HG03045 (cell line): ENCODE measurements around the gene ZCCHC17.

Experiments used
- ATAC-seq: cut with Tn5 transposase; IDR thresholded peaks from one replicate; pipeline ENCODE4 v1.9.1; 2021; ENCODE audit warnings: mild to moderate bottlenecking, moderate library complexity; ENCODE audit not compliant: unreplicated experiment

The ZCCHC17 gene

DNA sequence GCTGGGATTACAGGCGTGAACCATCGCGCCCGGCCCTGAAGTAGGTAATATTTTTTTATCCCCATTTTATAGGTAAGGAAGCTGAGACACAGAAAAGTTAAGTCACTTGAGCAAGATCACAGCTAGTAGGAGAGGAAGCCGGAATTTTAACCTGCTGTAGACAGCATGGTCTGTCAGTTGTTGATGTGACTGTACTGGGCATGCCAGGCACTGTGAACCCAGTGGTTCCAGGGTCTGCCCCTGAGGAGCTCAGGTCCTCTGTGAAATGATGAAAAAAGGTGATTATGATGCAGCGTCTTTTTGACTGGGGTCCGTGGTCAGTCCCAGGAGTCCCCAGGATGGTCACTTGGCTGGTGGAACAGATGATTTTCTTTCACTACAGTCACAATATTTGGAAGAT lies 92.8 kb downstream of the ZCCHC17 start:
- no peak for ATAC-seq

DNA sequence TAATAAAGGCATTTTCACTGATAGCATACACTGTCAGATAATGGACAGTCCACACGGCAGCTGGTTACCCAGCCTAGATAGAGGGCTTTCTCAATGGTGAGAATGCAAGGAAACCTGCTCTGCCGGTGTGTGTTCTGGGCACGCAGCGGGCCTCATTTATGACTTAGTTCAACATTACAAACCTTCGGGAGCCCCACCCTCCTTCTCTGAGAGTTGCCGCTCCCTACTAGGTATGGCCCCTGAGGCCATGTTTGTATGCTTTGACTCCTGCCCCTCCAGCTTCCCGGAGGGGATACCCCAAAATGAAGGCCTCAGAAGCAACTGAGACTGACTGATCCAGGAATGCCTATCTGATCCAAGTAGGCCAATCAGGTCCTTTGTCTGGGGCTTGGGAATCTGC lies 93.2 kb downstream of the ZCCHC17 start:
- no peak for ATAC-seq

DNA sequence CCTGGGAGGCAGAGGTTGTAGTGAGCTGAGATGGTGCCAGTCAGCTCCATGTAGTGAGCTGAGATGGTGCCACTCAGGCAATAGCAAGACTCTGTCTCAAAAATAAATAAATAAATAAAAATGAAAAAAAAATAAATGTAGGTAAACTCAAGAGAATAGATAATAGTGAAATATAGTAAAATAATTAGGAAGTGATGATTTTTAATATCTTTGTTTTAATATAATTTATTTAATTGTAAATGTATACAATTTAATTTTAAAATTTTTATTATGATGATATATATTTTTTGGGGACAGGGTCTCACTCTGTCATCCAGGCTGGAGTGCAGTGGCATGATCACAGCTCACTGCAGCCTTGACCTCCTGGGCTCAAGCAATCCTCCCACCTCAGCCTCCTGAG lies 96.6 kb downstream of the ZCCHC17 start:
- no peak for ATAC-seq

DNA sequence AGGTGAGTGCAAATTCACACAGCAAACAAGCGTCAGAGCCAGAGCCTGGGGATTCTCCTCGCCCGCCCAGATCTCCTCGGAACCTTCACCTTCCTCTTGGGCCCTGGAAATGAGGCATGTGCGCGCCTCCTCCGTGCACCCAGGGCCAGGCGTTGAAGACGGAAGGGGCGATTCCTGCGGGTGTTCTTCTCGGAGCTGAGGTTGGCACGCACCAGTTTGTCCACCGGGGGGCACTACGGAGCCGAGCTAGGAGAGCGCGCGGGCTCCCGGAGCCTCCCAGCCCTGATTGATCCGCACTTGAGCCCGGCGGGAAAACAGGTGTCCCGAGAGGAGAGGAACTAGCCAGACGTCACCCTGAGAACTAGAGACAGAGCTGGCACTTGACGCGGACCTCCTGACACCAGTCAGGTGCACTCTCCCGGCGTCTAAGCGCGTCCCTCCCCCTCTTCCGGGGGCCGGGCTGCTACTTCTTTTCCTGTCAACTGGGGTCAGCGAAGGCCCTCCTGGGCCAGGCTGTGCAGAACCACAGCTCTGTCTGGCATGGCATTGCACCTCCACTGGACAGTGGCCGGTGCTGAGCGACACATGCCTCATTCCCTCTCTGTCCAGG lies 97.9 kb downstream of the ZCCHC17 start:
- ATAC-seq: no peak

DNA sequence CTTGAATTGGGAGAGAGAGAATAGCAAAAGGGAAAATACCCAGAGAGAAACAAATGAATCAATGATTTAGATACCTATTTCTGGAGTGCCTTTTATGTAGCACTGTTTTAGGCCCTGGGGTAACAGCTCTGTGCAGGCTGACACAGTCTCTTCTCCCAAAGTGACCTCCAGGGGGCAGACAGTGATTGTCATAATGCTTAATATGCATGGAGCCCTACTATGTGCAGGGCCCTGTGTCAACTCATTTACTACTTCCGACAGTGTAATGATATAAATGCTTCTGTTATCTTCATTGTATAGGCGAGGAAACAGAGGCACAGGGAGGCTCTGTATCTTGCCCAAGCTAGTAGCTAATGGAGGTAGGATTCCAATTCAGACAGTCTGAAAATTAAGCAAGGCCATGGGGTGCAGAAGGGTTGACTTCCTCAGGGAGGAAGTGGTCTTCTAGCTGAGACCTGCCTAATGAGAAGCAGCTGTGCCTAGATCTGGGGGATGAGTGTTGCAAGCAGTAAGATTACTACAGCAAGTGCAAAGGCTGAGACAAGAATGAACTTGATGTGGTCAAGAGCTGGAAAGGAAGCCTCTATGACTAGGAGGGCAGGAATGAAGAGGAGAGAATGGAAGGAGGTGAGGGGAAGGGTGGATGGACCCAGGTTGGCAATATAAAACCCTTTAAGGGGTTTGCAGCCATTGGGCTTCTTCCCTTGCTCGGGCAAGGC lies 100.0 kb downstream of the ZCCHC17 start:
- ATAC-seq: no peak

DNA sequence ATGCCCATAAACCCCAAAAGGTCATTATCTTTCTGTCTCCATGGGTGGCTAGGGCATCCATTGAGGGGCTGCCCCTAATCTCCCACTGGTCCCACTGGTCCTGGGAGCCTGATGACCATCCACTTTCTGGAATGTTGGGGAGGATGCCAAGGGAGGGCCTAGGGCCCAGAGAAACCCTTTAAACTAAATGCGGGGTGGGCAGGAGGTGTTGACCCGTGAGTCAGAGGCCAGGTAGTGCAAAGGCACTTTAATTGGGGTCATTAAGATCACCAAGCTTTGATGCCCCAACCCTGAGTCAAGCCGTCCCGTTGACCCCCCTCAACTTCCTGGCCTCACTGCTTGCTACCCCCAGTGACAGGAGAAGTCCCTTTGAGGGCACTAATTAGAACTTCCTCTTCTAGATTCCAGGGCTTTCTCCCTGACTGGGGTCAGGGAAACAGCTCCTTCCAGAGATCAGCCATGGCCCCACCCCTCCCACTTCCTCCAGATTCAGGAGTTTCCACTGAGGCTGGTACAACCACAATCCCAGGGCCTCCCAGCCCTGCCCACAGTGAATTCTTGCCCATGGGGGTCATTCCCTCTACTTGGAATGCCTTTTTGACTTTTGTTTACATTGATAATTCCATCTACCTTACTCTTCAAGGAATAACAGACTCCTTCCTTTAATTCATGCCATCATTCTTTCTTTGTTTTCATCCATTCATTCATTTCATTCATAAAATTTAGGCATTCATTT lies 100.7 kb downstream of the ZCCHC17 start:
- ATAC-seq: no peak

DNA sequence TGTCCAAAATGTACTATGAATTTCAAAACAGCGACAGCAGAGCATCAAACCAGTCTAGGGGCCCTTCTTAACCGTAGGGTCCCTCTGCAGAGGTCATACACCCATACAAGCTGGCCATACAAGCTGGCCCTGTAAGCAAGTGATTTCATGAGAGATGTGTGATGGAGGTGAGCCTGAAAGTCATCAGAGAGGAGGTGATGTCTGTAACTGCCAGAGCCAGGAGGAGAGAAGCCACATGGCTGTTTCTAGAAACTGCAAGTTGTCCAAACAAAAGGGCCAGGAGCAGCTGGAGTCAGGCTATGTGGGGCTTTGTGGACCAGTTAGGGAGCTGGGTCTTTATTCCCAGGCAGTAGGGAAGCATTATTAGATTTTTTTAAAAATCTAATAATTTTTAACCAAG lies 101.4 kb downstream of the ZCCHC17 start:
- ATAC-seq: no peak

DNA sequence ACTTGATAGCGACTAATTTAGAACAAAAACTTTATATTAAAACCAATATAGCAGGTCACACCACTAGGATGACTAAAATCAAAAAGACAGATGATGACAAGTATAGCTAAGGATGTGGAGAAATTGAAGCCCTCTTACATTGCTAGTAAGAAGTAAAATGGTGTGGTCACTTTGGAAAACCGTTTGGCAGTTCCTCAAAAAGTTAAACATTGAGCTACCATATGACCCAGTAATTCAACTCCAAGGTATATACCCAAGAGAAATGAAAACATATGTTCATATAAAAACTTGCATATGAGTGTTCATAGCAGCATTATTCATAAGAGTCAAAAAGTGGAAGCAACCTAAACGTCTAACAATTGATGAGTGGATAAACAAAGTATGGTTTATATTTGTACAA lies 103.1 kb downstream of the ZCCHC17 start:
- ATAC-seq: no peak

DNA sequence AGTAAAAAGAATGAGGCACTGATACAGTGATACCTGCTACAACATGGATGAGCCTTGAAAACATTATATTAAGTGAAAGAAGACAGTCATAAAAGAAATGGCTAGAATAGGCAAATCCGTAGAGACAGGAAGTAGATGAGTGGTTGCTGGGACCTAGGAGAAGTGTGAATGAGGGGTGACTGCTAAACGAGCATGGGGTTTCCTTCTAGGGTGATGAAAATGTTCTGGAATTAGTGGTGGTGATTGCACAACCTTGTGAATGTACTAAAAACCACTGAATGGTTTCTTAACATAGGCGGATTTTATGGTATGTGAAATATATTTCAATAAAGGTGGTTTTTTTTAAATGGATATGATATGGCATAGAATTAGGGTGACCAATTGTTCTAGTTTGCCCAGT lies 103.6 kb downstream of the ZCCHC17 start:
- ATAC-seq: no peak

DNA sequence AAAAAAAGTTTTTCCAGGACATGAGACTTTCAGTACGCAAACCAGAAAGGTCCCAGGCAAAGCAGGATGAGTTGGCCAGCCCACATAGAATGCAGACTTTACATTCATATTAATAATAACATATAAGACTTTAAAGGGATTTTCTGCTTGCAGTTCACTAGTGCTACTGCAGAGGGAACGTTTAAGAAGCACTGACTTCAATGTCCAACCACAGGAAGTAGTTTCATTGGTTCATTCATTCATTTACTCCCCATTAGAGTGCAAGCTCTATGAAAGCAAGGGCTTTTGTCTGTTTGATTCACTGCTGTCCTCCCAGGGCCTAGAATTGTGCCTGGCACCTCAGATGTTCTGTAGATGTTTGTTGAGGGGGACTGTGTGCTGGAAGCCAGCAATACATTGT lies 104.4 kb downstream of the ZCCHC17 start:
- no peak for ATAC-seq

DNA sequence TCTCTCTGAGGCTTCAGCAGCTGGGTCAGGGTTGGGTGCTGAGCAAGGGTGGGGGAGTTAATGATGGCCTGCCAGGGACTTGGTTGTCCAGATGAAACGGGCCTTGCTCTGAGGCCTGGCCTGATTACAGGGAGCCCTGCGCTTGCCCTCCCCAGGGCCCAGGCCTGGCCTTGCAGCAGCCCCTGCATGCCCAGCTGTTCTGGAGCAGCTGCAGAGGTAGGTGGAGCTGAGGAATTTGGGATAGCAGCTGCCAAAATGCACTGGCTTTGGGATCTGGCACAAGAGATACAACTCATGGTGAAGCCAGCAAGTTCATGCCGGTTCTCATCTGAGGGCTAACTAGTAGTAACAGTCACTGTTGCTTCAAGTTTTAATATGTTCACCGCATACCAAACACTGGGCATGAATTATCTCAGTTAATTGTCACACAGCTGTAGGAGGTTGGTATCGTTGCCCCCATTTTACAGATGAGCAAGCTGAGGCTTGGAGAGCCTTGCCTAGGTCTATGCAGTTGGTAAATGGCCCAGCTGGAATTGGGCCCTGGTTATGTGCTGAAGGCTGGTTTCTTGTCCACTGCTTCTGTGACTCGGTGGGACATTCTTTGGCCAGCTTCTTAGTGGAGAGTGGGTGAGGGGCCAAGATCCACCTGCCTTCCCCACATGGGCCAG lies 108.9 kb downstream of the ZCCHC17 start:
- ATAC-seq: no peak

DNA sequence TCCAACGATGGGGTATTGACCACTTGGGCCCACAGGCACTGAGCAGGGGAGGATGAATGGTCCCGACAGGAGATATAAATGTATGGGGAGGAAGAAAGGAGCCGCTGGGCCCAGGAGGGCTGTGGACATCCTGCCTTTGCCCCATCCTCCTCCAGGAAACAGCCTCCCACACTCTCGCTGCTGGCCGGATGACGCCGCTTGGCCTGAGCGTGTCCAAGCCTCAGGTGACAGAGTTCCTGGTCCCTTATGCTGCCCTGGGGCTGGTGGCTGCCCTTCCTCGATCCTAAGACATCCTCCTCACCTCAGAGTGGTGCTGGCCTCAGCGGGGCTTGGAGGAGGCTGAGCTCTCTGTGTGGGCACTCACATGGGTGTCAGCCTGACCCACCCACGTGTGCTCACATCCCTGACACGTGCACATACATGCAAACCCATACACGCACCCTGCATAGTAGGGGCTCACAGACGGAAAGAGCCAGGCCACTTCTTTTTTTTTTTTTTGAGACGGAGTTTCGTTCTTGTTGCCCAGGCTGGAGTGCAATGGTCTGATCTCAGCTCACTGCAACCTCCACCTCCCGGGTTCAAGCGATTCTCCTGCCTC lies 110.3 kb downstream of the ZCCHC17 start:
- no peak for ATAC-seq

DNA sequence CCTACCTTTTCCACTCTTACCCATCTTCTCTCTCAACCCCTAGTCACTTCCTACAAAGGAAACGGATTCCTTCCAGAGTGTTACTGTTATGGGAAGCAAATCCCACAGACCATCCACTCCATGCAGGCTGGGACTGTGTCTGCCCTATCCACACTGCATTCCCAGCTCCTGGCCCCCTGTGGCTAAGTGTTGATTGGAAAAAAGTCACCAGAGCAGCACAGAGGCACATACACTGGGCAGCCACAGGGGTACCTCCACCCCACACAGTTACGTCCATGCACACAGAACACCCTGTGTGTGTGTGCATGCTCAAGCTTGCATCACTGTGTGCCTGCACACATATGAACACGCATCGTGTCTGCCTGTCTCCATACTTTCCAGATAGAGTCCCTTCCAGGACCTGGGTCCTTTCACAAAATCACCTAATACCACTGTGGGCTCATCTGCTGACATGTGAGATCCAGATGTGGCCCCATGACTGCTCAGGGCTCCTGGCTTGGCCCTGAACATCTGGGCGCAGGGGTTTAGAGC lies 112.0 kb downstream of the ZCCHC17 start:
- no peak for ATAC-seq

DNA sequence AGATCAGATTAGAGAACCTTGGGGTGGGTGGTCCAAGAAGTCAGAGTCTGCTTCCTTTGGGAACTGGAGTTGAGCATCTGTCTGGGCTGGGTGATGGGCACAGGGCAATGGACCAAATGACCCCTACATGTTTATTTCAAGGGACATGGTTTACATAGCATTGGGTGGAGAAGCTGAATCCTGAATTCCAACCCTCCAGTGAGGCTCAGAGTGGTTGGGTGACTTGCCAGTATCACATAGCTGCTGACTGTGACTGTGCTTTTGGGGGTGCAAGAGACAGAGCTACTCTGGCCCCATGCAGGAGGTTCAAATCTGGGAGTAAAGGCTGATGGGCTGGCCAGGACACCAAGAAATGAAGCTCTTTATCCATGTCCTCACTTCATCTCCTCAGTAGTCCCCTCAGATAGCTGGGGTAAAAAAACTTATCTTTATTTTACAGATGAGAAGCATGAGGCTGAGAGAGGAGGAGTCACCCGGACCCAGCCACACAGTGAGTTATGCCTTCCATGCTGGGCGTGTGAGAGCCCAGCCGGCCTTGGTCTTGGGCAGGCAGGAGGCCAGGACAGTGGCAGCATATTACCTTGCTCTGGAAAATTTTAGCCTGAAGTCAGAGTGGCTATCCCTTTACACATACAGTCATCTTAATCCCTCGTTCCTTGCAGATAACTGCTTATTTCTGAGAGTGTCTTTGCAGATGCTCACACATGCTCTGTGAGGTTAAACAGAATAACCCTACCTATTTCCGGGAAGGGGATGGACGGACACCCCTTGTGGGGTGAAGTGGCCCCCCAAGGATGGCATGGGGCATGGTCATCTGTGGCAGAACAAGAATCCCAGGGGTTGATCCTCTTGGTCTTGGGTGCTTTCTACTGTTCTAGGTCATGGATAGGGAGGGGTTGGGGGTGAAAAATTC lies 113.4 kb downstream of the ZCCHC17 start:
- no peak for ATAC-seq

DNA sequence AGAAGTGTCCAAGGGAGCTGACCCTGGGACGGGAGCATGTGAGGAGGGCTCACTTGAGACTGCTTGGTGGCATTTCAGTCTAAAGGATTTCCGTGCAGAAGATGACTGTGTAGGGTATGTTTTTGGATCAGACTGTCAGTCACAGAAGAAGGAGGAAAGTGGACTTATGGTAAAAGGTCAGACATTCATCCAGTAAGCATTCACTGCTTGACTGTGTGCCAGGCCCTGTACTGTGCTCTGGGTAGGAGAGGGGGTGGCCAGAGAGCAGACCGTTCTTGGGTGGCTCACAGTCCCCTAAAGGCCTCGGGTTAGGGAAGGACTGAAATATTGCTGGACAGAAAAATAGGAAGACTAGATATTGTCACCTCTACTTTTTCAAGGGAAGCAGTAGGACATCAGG lies 114.0 kb downstream of the ZCCHC17 start:
- ATAC-seq: no peak

DNA sequence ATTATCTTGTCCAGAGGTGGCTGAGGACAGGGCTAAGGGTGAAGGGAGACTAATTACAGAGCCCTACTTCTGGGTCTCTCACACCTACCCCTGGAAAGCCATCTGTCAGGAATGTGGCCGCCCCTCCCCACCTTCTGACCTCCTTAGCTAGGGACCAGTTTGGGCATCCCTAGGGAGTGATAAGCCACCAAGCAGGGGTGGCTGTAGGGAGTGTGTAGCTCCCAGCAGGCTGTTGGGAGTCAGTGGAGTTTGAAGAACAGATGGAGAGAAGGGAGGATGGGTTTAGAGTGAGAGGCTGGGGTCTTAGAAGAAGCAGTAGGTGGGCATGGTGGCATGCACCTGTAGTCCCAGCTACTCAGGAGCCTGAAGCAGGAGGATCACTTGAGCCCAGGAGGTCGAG lies 115.4 kb downstream of the ZCCHC17 start:
- no peak for ATAC-seq

DNA sequence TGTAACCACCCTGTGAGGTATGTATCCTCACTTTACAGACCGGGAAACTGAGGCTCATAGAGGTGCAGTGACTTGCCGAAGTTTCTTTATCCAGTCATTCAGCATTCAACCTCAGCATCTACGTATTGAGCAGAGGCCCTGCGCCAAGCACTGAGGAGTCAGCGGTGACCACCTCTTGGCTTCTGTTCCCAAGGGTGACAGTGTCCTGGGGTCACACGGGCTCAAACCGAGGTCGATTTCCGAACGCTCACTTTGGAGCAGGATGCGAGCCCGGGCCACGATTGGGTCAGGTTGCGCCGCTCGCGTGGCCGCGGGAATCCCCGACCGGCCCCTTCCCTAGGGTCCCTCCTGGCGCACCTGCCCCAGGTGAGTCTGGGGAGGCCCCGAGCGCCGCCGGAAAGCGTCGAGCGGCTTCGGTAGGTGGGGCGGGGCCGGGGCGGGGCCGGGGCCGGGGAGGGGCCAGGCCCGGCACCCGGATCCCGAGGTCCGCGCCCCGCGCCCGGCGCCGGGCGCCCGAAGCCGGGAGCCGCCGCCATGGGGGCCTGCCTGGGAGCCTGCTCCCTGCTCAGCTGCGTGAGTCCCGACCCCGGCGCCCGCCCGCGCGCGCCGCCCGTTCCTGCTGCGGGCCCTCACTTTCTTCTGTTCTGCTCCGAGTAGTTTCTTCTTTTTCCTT lies 116.0 kb downstream of the ZCCHC17 start, which contains the start of gene SERINC2:
TSS of gene SERINC2 (plus strand) at position 482 of the 673 bp plus-strand sequence. CDS start at position 535, 53 bp downstream.
- peak; percentile 50 for ATAC-seq

DNA sequence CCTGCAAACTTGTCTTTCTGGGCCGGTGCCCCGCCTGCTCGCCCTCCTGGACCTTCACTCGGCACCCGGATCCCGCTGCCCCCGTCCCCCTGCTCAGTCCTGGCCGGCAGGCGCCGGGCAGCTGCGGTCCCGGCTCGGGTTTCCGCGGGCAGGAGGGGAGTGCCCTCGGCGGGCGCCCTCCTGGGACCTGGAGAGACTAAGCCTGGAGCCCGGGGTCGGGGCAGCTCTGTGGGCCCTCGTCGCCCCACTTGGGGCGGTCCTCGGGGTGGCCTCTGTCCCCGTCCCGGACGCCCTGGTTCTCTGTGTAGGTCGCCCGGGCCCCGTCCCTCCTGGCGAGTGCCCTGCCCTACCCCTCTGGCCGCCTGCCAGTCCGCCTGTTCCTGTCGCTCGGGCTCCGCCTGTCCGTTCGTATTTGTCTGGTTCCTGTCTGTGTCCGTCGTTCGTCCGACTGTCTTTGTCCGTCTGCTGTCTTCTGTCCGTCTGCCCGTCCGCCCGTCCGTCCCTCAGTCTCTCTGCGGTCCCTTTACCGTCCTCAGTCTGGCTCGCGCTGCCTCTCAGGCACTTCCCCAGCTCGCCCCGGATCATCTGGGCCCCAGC lies 116.7 kb downstream of the ZCCHC17 start:
- ATAC-seq: peak; percentile 24
